ENCODE results near the gene ERICH2. TPM values are rescaled to one million over a fixed set of nuclear protein-coding genes. Genes with fewer than 3 reads are reported as not detected.
A peak's percentile ranks its signal among the peaks of the same experiment; 100 is the strongest.
"Not testable (repeated sequence)": the region's sequence is repeated elsewhere in the genome, so short reads cannot be mapped to it uniquely, and the experiment has no call there.

The ERICH2 gene, protein sequence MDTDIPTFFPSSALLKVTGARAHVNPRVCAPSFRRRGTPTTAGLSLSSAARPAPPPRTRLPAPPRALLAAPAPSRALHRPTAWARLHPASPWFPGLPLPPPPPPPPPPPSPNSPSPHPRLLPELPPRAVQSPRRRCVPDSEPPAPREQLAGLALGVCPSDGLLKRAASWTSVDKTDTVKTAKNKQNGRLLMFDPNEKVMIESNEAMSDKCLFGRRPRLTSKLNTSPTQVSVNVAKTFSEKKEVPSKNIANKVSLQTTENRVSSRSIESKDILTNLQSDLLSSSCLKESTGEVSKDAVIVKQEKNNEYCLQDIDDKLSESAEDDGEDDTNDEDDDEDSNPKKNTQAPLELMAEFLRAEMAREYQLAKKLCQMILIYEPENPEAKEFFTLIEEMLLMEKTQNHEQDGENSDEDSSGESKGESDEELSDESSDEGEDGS
- under 1 TPM in 1 of 4 donors, not detected in 3; 0.98 TPM for total RNA-seq

DNA sequence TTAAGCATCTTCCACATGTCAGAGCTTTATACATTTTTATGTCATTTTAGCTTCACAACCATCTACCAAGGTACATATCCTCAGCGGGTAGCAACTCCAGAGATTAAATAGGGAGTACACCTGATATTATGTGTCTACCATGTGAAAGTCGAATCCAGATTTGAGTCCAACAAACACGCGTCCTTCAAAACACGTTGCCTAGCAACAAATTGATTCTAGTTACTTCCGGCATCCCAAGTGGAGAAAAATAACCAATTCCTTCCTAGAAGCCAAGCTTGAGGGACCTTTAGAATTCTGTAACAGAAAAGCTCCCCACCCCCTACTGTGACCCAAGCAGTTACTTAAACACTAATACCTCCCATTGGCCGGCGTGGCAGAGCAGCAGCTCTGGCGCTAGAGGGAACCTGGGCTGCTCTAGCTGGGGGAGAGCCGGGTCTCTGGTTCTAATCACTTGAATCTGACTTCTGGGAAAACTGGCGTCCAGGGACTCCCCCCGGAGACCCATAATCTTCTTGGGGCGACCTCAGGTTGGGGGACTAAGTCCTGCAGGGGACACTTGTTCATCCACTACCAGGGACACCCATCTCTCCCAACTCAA is at the start of gene ERICH2:
Gene ERICH2 (plus strand): TSS at position 371 of the 598 bp plus-strand sequence. CDS start 304 bp downstream, outside the sequence.
- 4% methylated on average over 12 to 13 of the region's 13 CpGs for WGBS, 2 donors
- H3K9me3 ChIP-seq, result no peaks in the 10 kb centered on the region
- no peak for TF ChIP-seq POLR2A (IDR thresholded peaks at IDR 0.05)
- no peaks in the 10 kb centered on the region for H3K27me3 ChIP-seq
- H3K36me3 ChIP-seq, result no peaks in the 10 kb centered on the region
- DNase-seq (ENCODE audit: low spot score in 2 of 2), result peak in 1 of 2 donors; percentile 18
- peaks cover 0 to 19% (median 0%) of the 10 kb centered on the region in 4 donors for H3K4me1 ChIP-seq
- H3K4me3 ChIP-seq, result peak within 1 kb of the TSS; percentile 55 to 62 (median 61)
- H3K27ac ChIP-seq, result peak within 1 kb of the TSS; percentile 51 to 79 (median 59)

DNA sequence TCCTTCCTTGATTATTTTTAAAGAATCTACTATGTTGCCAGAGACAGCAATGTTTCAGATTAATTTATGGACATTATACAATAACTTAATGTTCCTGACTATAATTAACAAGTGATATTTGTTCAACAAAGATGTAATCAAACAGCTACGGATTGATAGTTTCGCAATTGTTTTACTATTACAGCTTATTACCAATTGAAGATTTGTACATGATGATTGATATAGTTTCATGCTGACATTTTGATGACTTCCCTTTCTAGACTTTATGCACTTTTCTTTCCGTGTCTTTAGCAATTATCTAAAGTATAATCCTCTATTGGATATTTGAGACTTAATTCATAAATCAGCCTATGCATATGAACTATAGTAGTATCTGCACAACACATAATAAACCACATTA is 48.5 kb upstream of the ERICH2 start:
- DNase-seq (ENCODE audit: low spot score in 2 of 2), result no peak
- 83% methylated on average over 3 of the region's 3 CpGs for WGBS, 2 donors
- Histone ChIP-seq H3K4me3 (no peak overlapping the region), H3K27ac (no peak overlapping the region), H3K9me3 (no peaks in the 10 kb centered on the region), H3K36me3 (no peaks in the 10 kb centered on the region), H3K27me3 (peaks cover 0 to 42% of the 10 kb centered on the region in 2 donors), H3K4me1 (peaks cover 0 to 13% (median 7%) of the 10 kb centered on the region in 4 donors)
- TF ChIP-seq EP300 (IDR thresholded peaks at IDR 0.05) (no peak), POLR2A (IDR thresholded peaks at IDR 0.05) (no peak)
- TF ChIP-seq, protein P1, sequence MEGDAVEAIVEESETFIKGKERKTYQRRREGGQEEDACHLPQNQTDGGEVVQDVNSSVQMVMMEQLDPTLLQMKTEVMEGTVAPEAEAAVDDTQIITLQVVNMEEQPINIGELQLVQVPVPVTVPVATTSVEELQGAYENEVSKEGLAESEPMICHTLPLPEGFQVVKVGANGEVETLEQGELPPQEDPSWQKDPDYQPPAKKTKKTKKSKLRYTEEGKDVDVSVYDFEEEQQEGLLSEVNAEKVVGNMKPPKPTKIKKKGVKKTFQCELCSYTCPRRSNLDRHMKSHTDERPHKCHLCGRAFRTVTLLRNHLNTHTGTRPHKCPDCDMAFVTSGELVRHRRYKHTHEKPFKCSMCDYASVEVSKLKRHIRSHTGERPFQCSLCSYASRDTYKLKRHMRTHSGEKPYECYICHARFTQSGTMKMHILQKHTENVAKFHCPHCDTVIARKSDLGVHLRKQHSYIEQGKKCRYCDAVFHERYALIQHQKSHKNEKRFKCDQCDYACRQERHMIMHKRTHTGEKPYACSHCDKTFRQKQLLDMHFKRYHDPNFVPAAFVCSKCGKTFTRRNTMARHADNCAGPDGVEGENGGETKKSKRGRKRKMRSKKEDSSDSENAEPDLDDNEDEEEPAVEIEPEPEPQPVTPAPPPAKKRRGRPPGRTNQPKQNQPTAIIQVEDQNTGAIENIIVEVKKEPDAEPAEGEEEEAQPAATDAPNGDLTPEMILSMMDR (IDR thresholded peaks at IDR 0.05), result no peak

DNA sequence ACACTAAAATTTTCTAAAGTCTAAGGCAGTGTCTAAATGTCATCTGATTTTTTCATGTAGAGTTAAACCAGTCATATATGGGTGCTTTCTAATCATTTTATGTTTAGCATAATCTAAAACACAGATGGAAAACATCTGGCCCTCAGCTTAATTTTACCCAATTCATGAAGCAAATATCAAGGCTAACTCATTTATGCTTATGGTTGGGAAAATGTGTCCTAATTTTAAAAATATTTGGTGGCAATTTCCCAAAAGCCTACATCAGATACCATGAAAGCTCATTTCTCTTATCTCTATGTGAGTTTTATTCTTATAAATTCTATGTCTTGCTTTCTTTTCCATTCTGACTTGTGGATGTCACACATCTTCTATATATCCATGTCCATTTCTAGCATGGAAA is 47.9 kb upstream of the ERICH2 start:
- no peak for TF ChIP-seq POLR2A (IDR thresholded peaks at IDR 0.05)
- no peak for TF ChIP-seq EP300 (IDR thresholded peaks at IDR 0.05)
- TF ChIP-seq, protein P1 (IDR thresholded peaks at IDR 0.05), result no peak
- Histone ChIP-seq H3K36me3 (no peaks in the 10 kb centered on the region), H3K4me3 (no peak overlapping the region), H3K27ac (no peak overlapping the region), H3K27me3 (peaks cover 0 to 37% of the 10 kb centered on the region in 2 donors), H3K9me3 (no peaks in the 10 kb centered on the region), H3K4me1 (peaks cover 0 to 6% (median under 1%) of the 10 kb centered on the region in 4 donors)
- DNase-seq (ENCODE audit: low spot score in 2 of 2), result no peak

DNA sequence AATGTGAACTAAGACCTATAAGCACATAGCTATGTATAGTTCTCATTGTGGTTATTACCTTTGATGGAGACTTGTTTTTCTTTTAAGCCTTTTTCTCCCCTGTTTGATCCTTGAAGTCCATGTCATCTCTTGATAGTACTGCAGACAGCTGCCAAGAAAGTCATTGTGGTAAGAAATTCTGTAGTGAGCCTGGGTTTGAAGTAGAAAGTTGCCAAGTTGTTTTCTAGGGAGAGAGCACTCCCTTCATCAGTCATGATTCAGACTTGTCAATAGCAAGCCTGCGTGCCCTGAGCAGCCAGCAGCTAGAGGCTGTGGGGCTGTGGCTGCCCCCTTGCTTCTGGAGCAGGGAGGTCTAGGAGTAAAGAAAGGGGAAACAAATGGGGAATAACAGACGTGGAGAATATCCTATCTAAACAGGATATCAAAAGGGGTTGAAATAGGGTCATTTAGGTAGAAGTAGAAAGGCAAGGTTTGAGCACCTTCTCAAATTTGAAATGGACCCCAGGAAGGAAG is 46.7 kb upstream of the ERICH2 start:
- DNase-seq (ENCODE audit: low spot score in 2 of 2), result no peak
- H3K9me3 ChIP-seq, result no peaks in the 10 kb centered on the region
- no peak overlapping the region for H3K27ac ChIP-seq
- WGBS, 2 donors, result 53 to 67% methylated on average over 2 of the region's 2 CpGs
- no peaks in the 10 kb centered on the region for H3K36me3 ChIP-seq
- no peak overlapping the region for H3K4me3 ChIP-seq
- TF ChIP-seq, protein P1 (IDR thresholded peaks at IDR 0.05), result no peak
- TF ChIP-seq POLR2A (IDR thresholded peaks at IDR 0.05), result no peak
- no peak for TF ChIP-seq EP300 (IDR thresholded peaks at IDR 0.05)
- H3K4me1 ChIP-seq, result no peaks in the 10 kb centered on the region
- H3K27me3 ChIP-seq, result peaks cover 0 to 25% of the 10 kb centered on the region in 2 donors

DNA sequence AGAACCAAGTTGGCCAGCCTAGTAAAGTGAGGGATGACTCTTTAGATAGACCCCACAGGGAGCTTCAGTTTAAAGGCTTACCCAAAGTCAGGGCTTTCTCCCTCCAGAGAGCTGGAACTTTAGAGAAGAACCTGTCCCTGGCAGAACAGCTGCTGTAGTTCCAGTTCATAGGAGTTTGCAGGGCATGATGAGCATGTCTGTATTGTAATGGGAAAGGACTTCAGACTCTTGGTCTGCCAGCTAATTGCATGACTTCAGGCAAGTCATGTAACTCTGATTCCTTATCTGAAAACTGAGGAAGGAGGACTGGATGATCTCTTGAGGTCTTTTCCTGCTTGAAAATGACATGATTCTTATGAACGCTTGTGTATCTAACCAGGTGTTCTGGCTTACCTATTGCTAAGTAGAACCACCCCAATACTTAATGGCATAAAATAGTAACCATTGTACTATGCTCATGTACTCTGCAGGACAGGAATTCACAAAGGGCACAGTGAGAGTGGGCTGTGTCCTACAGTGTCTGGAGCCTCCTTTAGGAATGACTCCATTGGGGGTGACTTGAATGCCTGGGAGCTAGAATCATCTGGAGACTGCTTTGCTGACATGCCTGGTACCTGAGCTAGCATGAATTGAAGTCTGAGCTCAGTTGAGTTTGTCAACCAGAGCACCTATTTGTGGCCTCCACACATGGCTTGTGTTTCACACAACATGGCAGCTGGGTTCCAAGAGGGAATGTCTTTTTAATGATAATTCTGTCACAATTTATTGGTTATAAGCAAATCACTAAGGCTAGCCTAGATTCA is 36.2 kb upstream of the ERICH2 start:
- DNase-seq (ENCODE audit: low spot score in 2 of 2), result no peak
- no peak for TF ChIP-seq EP300 (IDR thresholded peaks at IDR 0.05)
- TF ChIP-seq, protein P1 (IDR thresholded peaks at IDR 0.05), result no peak
- TF ChIP-seq POLR2A (IDR thresholded peaks at IDR 0.05), result no peak
- peaks cover 0 to 11% (median 0%) of the 10 kb centered on the region in 4 donors for H3K9me3 ChIP-seq
- no peak overlapping the region for H3K27ac ChIP-seq
- H3K4me1 ChIP-seq, result no peaks in the 10 kb centered on the region
- H3K27me3 ChIP-seq, result no peaks in the 10 kb centered on the region
- no peaks in the 10 kb centered on the region for H3K36me3 ChIP-seq
- WGBS, 2 donors, result 0 to 52% methylated on average over 1 of the region's 1 CpG
- no peak overlapping the region for H3K4me3 ChIP-seq

DNA sequence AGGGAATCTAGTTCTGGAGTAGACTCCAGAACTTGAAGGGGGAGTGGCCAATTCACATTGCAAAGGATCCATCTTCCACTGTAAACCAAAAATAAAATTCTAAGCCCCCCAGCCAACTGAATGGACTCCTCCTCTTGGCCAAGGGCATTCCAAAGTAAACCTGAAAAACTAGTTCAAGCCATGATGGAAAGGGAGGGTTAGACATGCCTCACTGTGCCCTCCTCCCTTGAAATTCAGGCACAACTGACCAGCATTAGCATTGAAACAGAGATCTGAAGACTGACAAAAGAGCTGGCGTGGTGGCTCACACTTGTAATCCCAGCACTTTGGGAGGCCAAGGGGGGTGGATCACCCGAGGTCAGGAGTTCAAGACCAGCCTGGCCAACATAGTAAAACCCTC is 35.6 kb upstream of the ERICH2 start:
- H3K9me3 ChIP-seq, result peaks cover 0 to 11% (median 0%) of the 10 kb centered on the region in 4 donors
- DNase-seq (ENCODE audit: low spot score in 2 of 2); H3K36me3 ChIP-seq; H3K4me3 ChIP-seq; H3K27ac ChIP-seq; H3K4me1 ChIP-seq; H3K27me3 ChIP-seq: not testable (repeated sequence)
- WGBS, 2 donors, result 76 to 84% methylated on average over 2 of the region's 2 CpGs
